ENCODE data around the gene FBRS.

FBRS gene

GRCh38 chr16:30649725-30650368, 8.4 kb upstream of the FBRS start:
- TF ChIP-seq ZNF274 (IDR thresholded peaks at IDR 0.05; ENCODE audit: low read depth, low read length): no peak
- no peak for TF ChIP-seq SUZ12 (IDR thresholded peaks at IDR 0.05; ENCODE audit: extremely low read depth, insufficient read depth, insufficient read length)
- no peak for TF ChIP-seq YY1 (IDR thresholded peaks at IDR 0.05; ENCODE audit: insufficient read depth, insufficient read length)
- DNase-seq (ENCODE audit: low read depth, low spot score): no peak
- Histone ChIP-seq H3K9me3 (ENCODE audit: insufficient read depth, low read length) (no peaks in the 10 kb centered on the region), H3K4me3 (ENCODE audit: insufficient read length, low read depth) (peak overlapping the region; percentile 44), H3K27me3 (ENCODE audit: insufficient read depth, insufficient read length) (peaks cover 13% of the 10 kb centered on the region), H3K36me3 (ENCODE audit: insufficient read depth, insufficient read length, low read length) (peaks cover 24% of the 10 kb centered on the region), H3K4me1 (ENCODE audit: insufficient read depth, insufficient read length) (no peaks in the 10 kb centered on the region), H3K9ac (ENCODE audit: insufficient read length, low read depth) (peak overlapping the region; percentile 81)

DNA sequence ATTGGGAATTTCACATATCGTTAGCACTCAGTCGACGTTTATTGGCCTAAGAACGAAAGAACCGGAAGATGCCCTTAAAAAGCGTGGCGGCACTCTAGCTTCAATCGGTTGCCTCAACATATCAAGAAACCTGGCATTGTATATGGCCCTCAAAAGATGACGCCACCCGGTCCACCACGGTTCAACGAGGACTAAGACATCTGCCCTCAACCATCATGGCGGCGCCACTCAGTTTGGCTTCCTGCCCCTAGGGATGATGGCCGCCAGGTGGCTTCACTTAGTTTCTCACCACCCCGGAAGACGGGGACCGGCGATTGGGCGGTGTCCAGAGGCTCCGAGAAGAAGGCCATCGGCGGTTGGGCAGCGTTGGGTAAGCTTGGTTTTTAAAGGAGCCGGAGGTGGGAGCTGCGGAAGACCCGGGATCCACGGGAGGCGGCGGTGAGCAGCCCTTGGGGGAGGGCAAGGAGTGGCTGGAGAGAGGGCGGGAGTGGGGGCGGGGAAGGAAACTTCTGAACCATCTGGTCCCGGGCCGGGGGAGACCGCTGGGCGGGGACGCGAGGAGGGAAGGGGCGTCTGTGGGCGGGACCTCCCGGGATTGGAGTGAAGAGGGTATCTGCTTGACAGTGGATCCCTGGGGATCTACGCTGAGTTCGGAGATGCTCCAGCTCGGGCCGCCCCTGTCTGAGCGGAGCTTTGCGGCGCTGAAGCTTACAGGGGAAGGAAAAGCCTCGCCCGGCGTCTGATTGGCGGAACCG, 7.7 kb upstream of the FBRS start, which contains the start of gene PRR14:
Gene PRR14 (plus strand): TSS at position 592 of the 755 bp plus-strand sequence. CDS start 686 bp downstream, outside the sequence.
- Histone ChIP-seq H3K9me3 (ENCODE audit: insufficient read depth, low read length) (no peaks in the 10 kb centered on the region), H3K36me3 (ENCODE audit: insufficient read depth, insufficient read length, low read length) (peaks cover 31% of the 10 kb centered on the region), H3K9ac (ENCODE audit: insufficient read length, low read depth) (peak within 1 kb of the TSS; percentile 86), H3K4me3 (ENCODE audit: insufficient read length, low read depth) (peak within 1 kb of the TSS; percentile 84), H3K27me3 (ENCODE audit: insufficient read depth, insufficient read length) (peaks cover 13% of the 10 kb centered on the region), H3K4me1 (ENCODE audit: insufficient read depth, insufficient read length) (no peaks in the 10 kb centered on the region)
- peak; percentile 99 for DNase-seq (ENCODE audit: low read depth, low spot score)
- TF ChIP-seq SUZ12 (IDR thresholded peaks at IDR 0.05; ENCODE audit: extremely low read depth, insufficient read depth, insufficient read length) (no peak), ZNF274 (IDR thresholded peaks at IDR 0.05; ENCODE audit: low read depth, low read length) (no peak), YY1 (IDR thresholded peaks at IDR 0.05; ENCODE audit: insufficient read depth, insufficient read length) (peak; percentile 99)

DNA sequence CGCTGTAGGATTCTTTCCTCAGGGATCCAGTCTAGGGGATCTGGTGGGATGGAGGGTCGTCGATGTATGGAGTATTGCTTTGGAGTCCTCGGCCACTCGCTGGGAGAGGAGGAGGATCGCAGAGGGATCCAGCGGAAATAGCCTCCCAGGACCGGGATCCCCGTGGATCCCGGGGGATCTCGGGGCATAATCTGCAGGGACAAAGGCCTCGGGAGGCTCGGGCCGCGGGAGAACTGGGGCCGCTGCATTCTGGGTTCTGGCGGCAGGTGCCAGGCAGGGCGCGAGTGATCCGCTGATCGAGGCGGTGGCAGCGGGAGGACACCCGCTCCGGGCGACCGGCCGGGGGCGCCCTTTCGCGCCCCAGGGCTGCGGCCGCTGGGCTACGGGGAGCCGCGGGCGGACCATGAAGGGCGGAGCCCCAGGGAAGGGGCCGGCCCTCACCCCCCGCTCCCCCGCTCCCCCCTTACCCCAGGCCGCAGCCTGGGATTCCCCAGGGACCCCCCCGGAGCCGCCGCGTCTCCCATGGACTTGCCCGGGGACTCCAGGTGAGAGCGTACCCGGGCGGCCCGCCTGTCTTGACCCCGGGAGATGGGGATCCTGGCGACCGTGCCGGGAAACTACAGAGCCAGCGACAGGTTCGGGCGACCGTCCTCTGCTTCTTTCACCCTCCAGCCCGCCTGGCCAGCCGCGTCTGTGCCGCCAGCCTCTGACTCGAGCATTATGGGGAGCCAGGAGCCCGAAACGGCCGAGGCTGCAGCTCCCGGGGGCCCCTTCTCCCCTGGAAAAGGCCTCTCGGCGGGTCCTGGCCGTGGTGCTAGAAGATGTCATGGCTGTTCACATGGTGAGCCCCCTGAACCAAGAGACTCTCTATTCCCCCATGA, 6.9 kb upstream of the FBRS start:
- Histone ChIP-seq H3K9me3 (ENCODE audit: insufficient read depth, low read length) (no peaks in the 10 kb centered on the region), H3K27me3 (ENCODE audit: insufficient read depth, insufficient read length) (peaks cover 13% of the 10 kb centered on the region), H3K9ac (ENCODE audit: insufficient read length, low read depth) (peak overlapping the region; percentile 86), H3K4me1 (ENCODE audit: insufficient read depth, insufficient read length) (no peaks in the 10 kb centered on the region), H3K36me3 (ENCODE audit: insufficient read depth, insufficient read length, low read length) (peaks cover 39% of the 10 kb centered on the region), H3K4me3 (ENCODE audit: insufficient read length, low read depth) (peak overlapping the region; percentile 84)
- TF ChIP-seq SUZ12 (IDR thresholded peaks at IDR 0.05; ENCODE audit: extremely low read depth, insufficient read depth, insufficient read length) (no peak), YY1 (IDR thresholded peaks at IDR 0.05; ENCODE audit: insufficient read depth, insufficient read length) (no peak), ZNF274 (IDR thresholded peaks at IDR 0.05; ENCODE audit: low read depth, low read length) (no peak)
- DNase-seq (ENCODE audit: low read depth, low spot score): peak; percentile 52

- DNase-seq (ENCODE audit: low read depth, low spot score): no peak
- H3K36me3 ChIP-seq (ENCODE audit: insufficient read depth, insufficient read length, low read length): peaks cover 44% of the 10 kb centered on the region
- H3K9me3 ChIP-seq (ENCODE audit: insufficient read depth, low read length): no peaks in the 10 kb centered on the region
- peak overlapping the region; percentile 60 for H3K4me3 ChIP-seq (ENCODE audit: insufficient read length, low read depth)
- H3K4me1 ChIP-seq (ENCODE audit: insufficient read depth, insufficient read length): no peaks in the 10 kb centered on the region
- TF ChIP-seq YY1 (IDR thresholded peaks at IDR 0.05; ENCODE audit: insufficient read depth, insufficient read length) (no peak), ZNF274 (IDR thresholded peaks at IDR 0.05; ENCODE audit: low read depth, low read length) (no peak), SUZ12 (IDR thresholded peaks at IDR 0.05; ENCODE audit: extremely low read depth, insufficient read depth, insufficient read length) (no peak)
- peaks cover 13% of the 10 kb centered on the region for H3K27me3 ChIP-seq (ENCODE audit: insufficient read depth, insufficient read length)
- peak overlapping the region; percentile 86 for H3K9ac ChIP-seq (ENCODE audit: insufficient read length, low read depth)
These were observed 6.3 kb upstream of the FBRS start for GRCh38 chr16:30652005-30652296.

GRCh38 chr16:30652718-30653117, 5.5 kb upstream of the FBRS start:
- H3K9me3 ChIP-seq (ENCODE audit: insufficient read depth, low read length): no peaks in the 10 kb centered on the region
- H3K4me3 ChIP-seq (ENCODE audit: insufficient read length, low read depth): no peak overlapping the region
- no peak for TF ChIP-seq YY1 (IDR thresholded peaks at IDR 0.05; ENCODE audit: insufficient read depth, insufficient read length)
- TF ChIP-seq SUZ12 (IDR thresholded peaks at IDR 0.05; ENCODE audit: extremely low read depth, insufficient read depth, insufficient read length): no peak
- TF ChIP-seq ZNF274 (IDR thresholded peaks at IDR 0.05; ENCODE audit: low read depth, low read length): no peak
- no peaks in the 10 kb centered on the region for H3K4me1 ChIP-seq (ENCODE audit: insufficient read depth, insufficient read length)
- H3K27me3 ChIP-seq (ENCODE audit: insufficient read depth, insufficient read length): peaks cover 16% of the 10 kb centered on the region
- no peak for DNase-seq (ENCODE audit: low read depth, low spot score)
- H3K36me3 ChIP-seq (ENCODE audit: insufficient read depth, insufficient read length, low read length): peaks cover 44% of the 10 kb centered on the region
- H3K9ac ChIP-seq (ENCODE audit: insufficient read length, low read depth): no peak overlapping the region

GRCh38 chr16:30654856-30655255, 3.4 kb upstream of the FBRS start:
- Histone ChIP-seq H3K4me3 (ENCODE audit: insufficient read length, low read depth) (no peak overlapping the region), H3K9ac (ENCODE audit: insufficient read length, low read depth) (no peak overlapping the region), H3K9me3 (ENCODE audit: insufficient read depth, low read length) (no peaks in the 10 kb centered on the region), H3K4me1 (ENCODE audit: insufficient read depth, insufficient read length) (no peaks in the 10 kb centered on the region), H3K27me3 (ENCODE audit: insufficient read depth, insufficient read length) (peaks cover 16% of the 10 kb centered on the region), H3K36me3 (ENCODE audit: insufficient read depth, insufficient read length, low read length) (peaks cover 44% of the 10 kb centered on the region)
- TF ChIP-seq ZNF274 (IDR thresholded peaks at IDR 0.05; ENCODE audit: low read depth, low read length) (no peak), SUZ12 (IDR thresholded peaks at IDR 0.05; ENCODE audit: extremely low read depth, insufficient read depth, insufficient read length) (no peak)
- DNase-seq (ENCODE audit: low read depth, low spot score): no peak
